CD1c-positive myeloid dendritic cell (primary cell): ENCODE data around the gene MPC1.

ENCODE experiments used
- DNase-seq: peaks from one replicate; pipeline ENCODE4 v3.0.0-alpha.2; 2016; ENCODE audit errors: extremely low spot score

The MPC1 gene

GRCh38 chr6:166317261-166318212 is 65.2 kb downstream of the MPC1 start:
- DNase-seq: no peak

GRCh38 chr6:166315436-166315835 is 67.3 kb downstream of the MPC1 start:
- no peak for DNase-seq
